MM.1S (cell line): ENCODE data around the gene CISD1.

Experiments used
- DNase-seq: peaks from one replicate; pipeline ENCODE4 v3.0.0-alpha.2; 2015
- H2AFZ ChIP-seq: fragments of 300-600 bp; sonication (generic); 2 replicates; pipeline ENCODE4 v1.6.0; 2016; ENCODE audit warnings: antibody characterized with exemption, low read length
- H3F3A ChIP-seq: fragments of 300-600 bp; sonication (generic); 2 replicates; pipeline ENCODE4 v1.6.1; 2016; ENCODE audit warnings: mild to moderate bottlenecking, antibody characterized with exemption, low read length, moderate library complexity, mixed read lengths; ENCODE audit not compliant: insufficient read depth
- H3K27ac ChIP-seq: fragments of 300-600 bp; sonication (generic); 2 replicates; pipeline ENCODE4 v1.5.1; 2016; ENCODE audit warnings: mild to moderate bottlenecking, low read length
- H3K27me3 ChIP-seq: fragments of 300-600 bp; sonication (generic); replicated peaks from 2 replicates; pipeline ENCODE4 v1.6.0; 2016; ENCODE audit warnings: low read length; ENCODE audit not compliant: insufficient read depth
- H3K36me3 ChIP-seq: fragments of 300-600 bp; sonication (generic); replicated peaks from 2 replicates; pipeline ENCODE4 v1.6.1; 2016; ENCODE audit warnings: mild to moderate bottlenecking, low read length, mixed read lengths; ENCODE audit not compliant: insufficient read depth
- H3K4me1 ChIP-seq: fragments of 300-600 bp; sonication (generic); 2 replicates; pipeline ENCODE4 v1.6.1; 2016; ENCODE audit warnings: low read length, mixed read lengths
- H3K4me2 ChIP-seq: fragments of 300-600 bp; sonication (generic); 2 replicates; pipeline ENCODE4 v1.6.0; 2016; ENCODE audit warnings: low read depth, low read length
- H3K4me3 ChIP-seq: fragments of 300-600 bp; sonication (generic); 2 replicates; pipeline ENCODE4 v1.5.1; 2016; ENCODE audit warnings: low read length, mixed read lengths
- H3K79me2 ChIP-seq: fragments of 300-600 bp; sonication (generic); 2 replicates; pipeline ENCODE4 v1.6.1; 2016; ENCODE audit warnings: mixed run types, low read length, mixed read lengths
- H3K9ac ChIP-seq: fragments of 300-600 bp; sonication (generic); 2 replicates; pipeline ENCODE4 v1.6.1; 2016; ENCODE audit warnings: low read length, mixed read lengths
- H3K9me2 ChIP-seq: fragments of 300-600 bp; sonication (generic); replicated peaks from 2 replicates; pipeline ENCODE4 v1.6.1; 2016; ENCODE audit warnings: mild to moderate bottlenecking, low read length, mixed read lengths; ENCODE audit not compliant: insufficient read depth
- H3K9me3 ChIP-seq: fragments of 300-600 bp; sonication (generic); replicated peaks from 2 replicates; pipeline ENCODE4 v1.6.1; 2016; ENCODE audit warnings: mild to moderate bottlenecking, low read length, mixed read lengths; ENCODE audit not compliant: insufficient read depth
- H4K20me1 ChIP-seq: fragments of 300-600 bp; sonication (generic); 2 replicates; pipeline ENCODE4 v1.6.1; 2016; ENCODE audit warnings: mild to moderate bottlenecking, low read length, moderate library complexity, mixed read lengths; ENCODE audit not compliant: insufficient read depth
- CTCF ChIP-seq: fragments of 300-600 bp; sonication (generic); IDR thresholded peaks from 2 replicates; pipeline ENCODE4 v1.5.1; 2016; ENCODE audit warnings: antibody characterized with exemption, low read length, mixed read lengths
- EZH2 ChIP-seq: fragments of 300-600 bp; sonication (generic); optimal IDR thresholded peaks from 2 replicates; pipeline ENCODE3; 2017; ENCODE audit warnings: low read depth, mild to moderate bottlenecking, antibody characterized with exemption, low read length, mixed read lengths
- EZH2phosphoT487 ChIP-seq: fragments of 300-600 bp; sonication (generic); IDR thresholded peaks from 2 replicates; pipeline ENCODE4 v1.6.1; 2018; ENCODE audit warnings: antibody characterized with exemption, low read length

Gene CISD1

GRCh38 chr10:58265249-58265648 lies 3.7 kb upstream of the CISD1 start:
- TF ChIP-seq EZH2phosphoT487 (no peak), CTCF (no peak), EZH2 (no peak)
- Histone ChIP-seq H3K27me3 (no peaks in the 10 kb centered on the region), H3K4me2 (peak overlapping the region; percentile 97; the same call in 1 of the 2 replicates), H3K27ac (no peak overlapping the region), H3K4me3 (peak overlapping the region; percentile 97), H2AFZ (no peak overlapping the region), H3K79me2 (peaks cover 75% of the 10 kb centered on the region), H3K4me1 (peaks cover 7% of the 10 kb centered on the region; the same call in 1 of the 2 replicates), H4K20me1 (no peaks in the 10 kb centered on the region), H3K9me3 (no peaks in the 10 kb centered on the region), H3F3A (peaks cover 27% of the 10 kb centered on the region), H3K9ac (peak overlapping the region; percentile 83; the same call in 1 of the 2 replicates), H3K9me2 (no peaks in the 10 kb centered on the region), H3K36me3 (no peaks in the 10 kb centered on the region)
- no peak for DNase-seq

GRCh38 chr10:58266003-58266825 lies 2.7 kb upstream of the CISD1 start:
- H3K9me3 ChIP-seq, result no peaks in the 10 kb centered on the region
- peak overlapping the region; percentile 97 for H3K4me3 ChIP-seq
- TF ChIP-seq EZH2 (no peak), CTCF (no peak), EZH2phosphoT487 (no peak)
- peaks cover 7% of the 10 kb centered on the region; the same call in 1 of the 2 replicates for H3K4me1 ChIP-seq
- peak; percentile 53 for DNase-seq
- peak overlapping the region; percentile 83 for H3K9ac ChIP-seq
- H3K27ac ChIP-seq, result peak overlapping the region; percentile 76
- H3K9me2 ChIP-seq, result no peaks in the 10 kb centered on the region
- no peaks in the 10 kb centered on the region for H3K27me3 ChIP-seq
- peaks cover 27% of the 10 kb centered on the region for H3F3A ChIP-seq
- H2AFZ ChIP-seq, result peak overlapping the region; percentile 88
- H3K36me3 ChIP-seq, result no peaks in the 10 kb centered on the region
- peak overlapping the region; percentile 97 for H3K4me2 ChIP-seq
- H4K20me1 ChIP-seq, result no peaks in the 10 kb centered on the region
- H3K79me2 ChIP-seq, result peaks cover 74% of the 10 kb centered on the region

GRCh38 chr10:58266826-58267712 lies 1.9 kb upstream of the CISD1 start:
- peaks cover 78% of the 10 kb centered on the region for H3K79me2 ChIP-seq
- DNase-seq, result peak; percentile 31
- peaks cover 7% of the 10 kb centered on the region; the same call in 1 of the 2 replicates for H3K4me1 ChIP-seq
- peak overlapping the region; percentile 83 for H3K9ac ChIP-seq
- H3K27ac ChIP-seq, result peak overlapping the region; percentile 76
- no peak for TF ChIP-seq EZH2
- no peak for TF ChIP-seq CTCF
- no peak for TF ChIP-seq EZH2phosphoT487
- H3K9me3 ChIP-seq, result no peaks in the 10 kb centered on the region
- peak overlapping the region; percentile 88 for H2AFZ ChIP-seq
- no peaks in the 10 kb centered on the region for H3K27me3 ChIP-seq
- peak overlapping the region; percentile 97 for H3K4me2 ChIP-seq
- peaks cover 27% of the 10 kb centered on the region for H3F3A ChIP-seq
- H3K36me3 ChIP-seq, result no peaks in the 10 kb centered on the region
- peak overlapping the region; percentile 97 for H3K4me3 ChIP-seq
- no peaks in the 10 kb centered on the region for H4K20me1 ChIP-seq
- no peaks in the 10 kb centered on the region for H3K9me2 ChIP-seq
